GM12891 (cell line): ENCODE results near the gene NCKAP5.

ENCODE experiments used
- DNase-seq: peaks from one replicate; pipeline ENCODE4 v3.0.0; 2011; ENCODE audit warnings: low spot score; ENCODE audit not compliant: insufficient read length
- FAIRE-seq: peaks from 2 replicates; lab custom pipeline; 2011; peaks lifted over from hg19 to GRCh38; lab: Jason Lieb, UNC
- PAX5 ChIP-seq: IDR thresholded peaks from 2 replicates; pipeline ENCODE4 v1.6.1; 2011; ENCODE audit warnings: low read length, moderate library complexity, mild to moderate bottlenecking; ENCODE audit not compliant: insufficient read depth, severe bottlenecking
- POLR2A ChIP-seq: IDR thresholded peaks from 2 replicates; pipeline ENCODE4 v1.6.1; 2011; ENCODE audit warnings: low read depth, low read length, control low read depth
- POLR2AphosphoS5 ChIP-seq: IDR thresholded peaks from 2 replicates; pipeline ENCODE4 v1.6.1; 2011; ENCODE audit warnings: low read depth, low read length, control low read depth
- POU2F2 ChIP-seq: IDR thresholded peaks from 2 replicates; pipeline ENCODE4 v1.6.1; 2011; ENCODE audit warnings: low read depth, mild to moderate bottlenecking, control low read depth, low read length, moderate library complexity
- SPI1 ChIP-seq: IDR thresholded peaks from 2 replicates; pipeline ENCODE4 v1.6.1; 2011; ENCODE audit warnings: low read depth, low read length, control low read depth
- TAF1 ChIP-seq: IDR thresholded peaks from 2 replicates; pipeline ENCODE4 v1.6.1; 2011; ENCODE audit warnings: low read depth, low read length, control low read depth

NCKAP5 gene

GRCh38 chr2:133562558-133562957 lies 5.7 kb downstream of the NCKAP5 start:
- no peak for DNase-seq
- TF ChIP-seq POU2F2 (no peak), TAF1 (no peak), PAX5 (no peak), POLR2AphosphoS5 (no peak), SPI1 (no peak), POLR2A (no peak)
- FAIRE-seq, result no peak

DNA sequence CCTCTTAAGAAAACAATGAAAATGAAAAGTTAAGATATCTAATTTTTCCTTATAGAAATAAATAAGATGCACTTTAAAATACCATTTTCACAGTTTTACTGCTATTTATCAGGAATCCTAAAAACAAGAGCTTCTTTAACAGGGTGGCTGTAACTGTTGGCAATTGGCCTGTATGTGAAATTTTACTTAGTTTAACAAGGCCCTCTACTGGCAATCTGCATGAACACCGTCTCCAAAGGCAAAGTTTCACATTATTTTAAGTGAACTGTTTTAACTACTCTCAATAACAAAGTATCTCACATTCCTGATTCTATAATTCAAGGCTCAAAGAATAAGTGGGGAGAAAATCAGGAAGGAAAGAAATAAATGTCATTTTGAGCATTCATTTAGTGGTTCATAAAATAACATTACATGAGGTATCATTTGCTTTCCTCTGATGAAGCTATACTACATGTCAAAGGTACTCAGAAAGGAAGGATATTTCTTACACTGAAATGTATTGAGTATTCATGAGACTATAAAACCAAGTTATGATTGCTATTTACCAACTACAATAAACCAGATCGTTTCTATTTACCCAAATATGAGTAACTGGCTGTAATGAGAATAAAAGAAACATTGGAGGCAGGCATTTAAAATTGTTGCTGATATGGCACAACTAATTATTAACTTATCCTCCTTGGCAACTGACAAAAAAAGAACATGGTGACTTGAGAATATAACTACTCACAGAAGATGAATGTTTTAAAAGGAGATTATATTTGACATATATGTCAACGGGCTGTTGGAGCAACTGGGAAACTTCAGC lies 7.0 kb downstream of the NCKAP5 start:
- DNase-seq, result peak; percentile 8
- TF ChIP-seq POLR2A (no peak), PAX5 (no peak), POU2F2 (no peak), SPI1 (no peak), TAF1 (no peak), POLR2AphosphoS5 (no peak)

GRCh38 chr2:133557614-133558013 lies 10.6 kb downstream of the NCKAP5 start:
- TF ChIP-seq POU2F2, result no peak
- TF ChIP-seq SPI1, result no peak
- TF ChIP-seq POLR2A, result no peak
- TF ChIP-seq PAX5, result no peak
- DNase-seq, result no peak
- FAIRE-seq, result no peak

More for the DNA sequence above, 7.0 kb downstream of the NCKAP5 start:
- FAIRE-seq, result no peak

GRCh38 chr2:133553838-133554408 lies 14.3 kb downstream of the NCKAP5 start:
- no peak for DNase-seq
- TF ChIP-seq PAX5, result no peak
- no peak for TF ChIP-seq POLR2AphosphoS5
- TF ChIP-seq POLR2A, result no peak
- no peak for TF ChIP-seq TAF1
- TF ChIP-seq POU2F2, result no peak
- TF ChIP-seq SPI1, result no peak
- FAIRE-seq, result no peak

DNA sequence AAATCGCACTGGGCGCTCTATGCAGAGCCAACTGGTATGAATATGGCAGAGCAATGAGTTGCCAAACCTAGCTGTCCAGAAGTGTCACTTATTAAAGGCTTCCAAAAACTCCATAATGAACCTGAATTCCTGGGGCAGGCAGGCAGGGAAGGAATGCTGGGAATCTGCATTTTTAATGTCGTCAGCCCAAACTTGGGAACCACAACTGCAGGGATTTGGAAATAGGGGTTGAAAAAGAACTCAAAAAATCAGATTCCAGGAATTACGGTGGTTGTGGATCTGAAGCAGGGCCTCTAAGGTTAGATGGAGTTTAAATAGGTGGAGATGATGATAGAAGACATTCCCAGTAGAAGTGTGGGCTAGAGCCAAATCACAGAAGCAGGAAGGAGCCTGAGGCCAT lies 15.0 kb downstream of the NCKAP5 start:
- FAIRE-seq (no peak), DNase-seq (no peak)
- TF ChIP-seq POLR2AphosphoS5, result no peak
- TF ChIP-seq POLR2A, result no peak
- TF ChIP-seq SPI1, result no peak
- no peak for TF ChIP-seq PAX5
- no peak for TF ChIP-seq TAF1
- TF ChIP-seq POU2F2, result no peak

DNA sequence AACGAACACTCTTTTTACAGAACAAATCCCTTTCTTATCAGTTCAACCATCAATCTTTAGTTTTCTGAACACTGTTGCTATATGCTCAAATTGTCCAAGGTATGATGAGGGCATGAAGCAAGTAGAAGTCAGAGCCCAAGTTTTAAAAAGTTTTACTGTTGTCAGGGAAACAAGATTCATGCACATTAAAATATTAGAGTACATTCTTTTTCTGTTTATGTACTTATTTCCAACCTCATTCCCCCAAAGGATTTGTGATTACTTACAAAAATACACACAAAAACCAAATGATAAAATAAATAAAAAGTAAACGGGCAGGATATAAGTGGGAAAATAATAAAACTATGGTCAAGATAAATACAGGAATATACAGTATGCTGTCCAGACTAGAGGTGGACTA lies 15.4 kb downstream of the NCKAP5 start:
- no peak for FAIRE-seq

DNA sequence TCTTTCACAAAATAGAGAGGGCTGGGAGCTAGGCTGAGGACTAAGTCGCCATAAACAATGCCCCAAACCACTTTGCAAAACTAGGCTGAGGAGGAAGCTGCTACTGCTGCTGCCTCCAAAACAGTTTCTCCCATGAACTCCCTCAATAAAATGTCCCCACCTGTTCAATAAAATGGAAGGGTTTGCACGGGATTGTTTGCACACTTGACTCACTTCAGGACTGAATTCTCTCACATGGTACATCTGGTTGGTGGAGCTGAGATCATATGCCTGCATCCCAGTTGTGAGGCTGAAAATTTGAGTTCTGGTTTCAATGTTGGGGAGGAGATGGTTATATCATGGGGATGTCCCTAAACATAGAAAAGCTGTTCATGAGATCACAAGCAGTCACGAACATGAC lies 26.5 kb downstream of the NCKAP5 start:
- FAIRE-seq, result no peak
- TF ChIP-seq PAX5, result no peak
- TF ChIP-seq POLR2AphosphoS5, result no peak
- TF ChIP-seq TAF1, result no peak
- no peak for TF ChIP-seq POU2F2
- TF ChIP-seq POLR2A, result no peak
- no peak for TF ChIP-seq SPI1
- DNase-seq, result no peak

More for the DNA sequence above, 15.4 kb downstream of the NCKAP5 start:
- DNase-seq, result no peak
- no peak for TF ChIP-seq POLR2AphosphoS5
- TF ChIP-seq PAX5, result no peak
- no peak for TF ChIP-seq SPI1
- no peak for TF ChIP-seq POLR2A
- TF ChIP-seq POU2F2, result no peak
- no peak for TF ChIP-seq TAF1

DNA sequence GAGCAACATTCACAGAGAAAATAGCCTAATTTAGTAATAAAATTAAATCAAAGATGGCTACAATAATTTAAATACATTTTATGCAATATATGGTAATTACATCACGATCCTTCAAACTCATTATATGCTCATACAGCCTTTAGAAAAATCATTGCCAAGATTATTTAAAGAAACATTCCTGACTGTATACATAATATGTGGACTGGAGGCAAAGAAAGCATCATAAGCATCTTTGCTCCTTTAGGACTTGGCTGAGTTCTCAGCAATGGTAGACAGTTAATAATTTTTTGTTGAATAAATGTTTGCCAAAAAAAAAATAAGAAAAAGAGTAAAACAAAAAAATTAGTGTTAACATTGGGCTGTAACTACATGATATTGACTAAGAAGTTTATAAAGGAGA lies 26.9 kb downstream of the NCKAP5 start:
- no peak for FAIRE-seq
- no peak for TF ChIP-seq POLR2AphosphoS5
- no peak for TF ChIP-seq POLR2A
- TF ChIP-seq SPI1, result no peak
- TF ChIP-seq TAF1, result no peak
- no peak for TF ChIP-seq POU2F2
- TF ChIP-seq PAX5, result no peak
- no peak for DNase-seq

DNA sequence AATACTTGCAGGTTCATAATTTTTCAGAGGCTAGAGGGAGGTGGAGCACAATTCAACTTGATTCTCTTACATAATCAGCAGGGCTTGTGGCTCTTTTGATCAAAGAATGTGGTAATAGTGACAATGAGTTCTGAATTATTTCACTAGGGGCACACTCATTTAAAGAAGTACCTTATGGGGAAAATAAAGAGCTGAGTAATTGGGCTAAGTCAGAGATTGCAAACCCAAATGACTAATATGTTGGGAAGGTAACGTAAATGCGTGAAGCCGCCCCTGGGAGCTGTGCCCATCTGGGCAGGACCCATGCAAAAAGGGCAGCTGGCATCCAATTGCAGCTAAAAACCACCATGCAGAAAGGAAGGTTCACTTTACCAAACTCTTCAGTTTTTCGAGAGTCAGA lies 35.3 kb downstream of the NCKAP5 start:
- FAIRE-seq (no peak), DNase-seq (no peak)
- TF ChIP-seq POLR2AphosphoS5 (no peak), POU2F2 (no peak), TAF1 (no peak), PAX5 (no peak), POLR2A (no peak), SPI1 (no peak)
